ENCODE measurements around the gene ZNF618. TPM values are rescaled to one million over a fixed set of nuclear protein-coding genes. Genes with fewer than 3 reads are reported as not detected.
A peak's percentile ranks its signal among the peaks of the same experiment; 100 is the strongest.

The ZNF618 gene
- polyA plus RNA-seq, 6 donors from 2014 or later: 1.00 to 3.2 (median 2.2) TPM

GRCh38 chr9:113918697-113919350 lies 42.7 kb downstream of the ZNF618 start:
- Mint-ChIP-seq H3K36me3 (peaks cover 0 to 3% of the 10 kb centered on the region in 2 donors), H3K27me3 (no peaks in the 10 kb centered on the region), H3K4me1 (peaks cover 5 to 14% (median 6%) of the 10 kb centered on the region in 3 donors), H3K27ac (no peak overlapping the region), H3K9me3 (peaks cover 0 to 14% (median 8%) of the 10 kb centered on the region in 7 donors), H3K4me3 (no peak overlapping the region)
- no peak for DNase-seq
- no peak for ATAC-seq (ENCODE audit: low read depth in 2 of 2)

DNA sequence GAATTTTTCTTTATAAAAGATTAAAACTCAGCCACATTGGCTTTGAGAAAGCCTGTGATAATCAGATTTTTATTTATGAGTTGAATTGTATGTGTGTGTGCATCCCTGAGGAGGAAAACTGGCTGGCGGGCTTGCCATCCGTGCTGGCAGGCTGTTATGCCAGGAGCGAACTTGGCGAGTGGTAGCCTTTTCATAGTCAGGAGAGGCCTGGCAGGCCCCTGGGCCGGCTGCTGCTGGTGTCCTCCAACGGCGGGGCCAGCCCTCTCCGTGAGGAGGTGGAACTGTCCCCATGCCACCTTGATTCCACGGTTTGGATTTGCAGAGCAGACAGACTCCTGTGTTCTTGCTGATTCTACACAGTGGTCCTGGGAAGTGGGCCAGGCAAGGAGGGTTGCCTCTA lies 43.3 kb downstream of the ZNF618 start:
- H3K36me3 Mint-ChIP-seq: peaks cover 4 to 8% of the 10 kb centered on the region in 2 donors
- no peak for DNase-seq
- H3K27me3 Mint-ChIP-seq: no peaks in the 10 kb centered on the region
- no peak for ATAC-seq (ENCODE audit: low read depth in 2 of 2)
- no peak overlapping the region for H3K4me3 Mint-ChIP-seq
- peaks cover 3 to 19% (median 9%) of the 10 kb centered on the region in 7 donors for H3K9me3 Mint-ChIP-seq
- peaks cover 5 to 14% (median 6%) of the 10 kb centered on the region in 3 donors for H3K4me1 Mint-ChIP-seq
- peak overlapping the region in 1 of 6 donors; percentile 84 for H3K27ac Mint-ChIP-seq

DNA sequence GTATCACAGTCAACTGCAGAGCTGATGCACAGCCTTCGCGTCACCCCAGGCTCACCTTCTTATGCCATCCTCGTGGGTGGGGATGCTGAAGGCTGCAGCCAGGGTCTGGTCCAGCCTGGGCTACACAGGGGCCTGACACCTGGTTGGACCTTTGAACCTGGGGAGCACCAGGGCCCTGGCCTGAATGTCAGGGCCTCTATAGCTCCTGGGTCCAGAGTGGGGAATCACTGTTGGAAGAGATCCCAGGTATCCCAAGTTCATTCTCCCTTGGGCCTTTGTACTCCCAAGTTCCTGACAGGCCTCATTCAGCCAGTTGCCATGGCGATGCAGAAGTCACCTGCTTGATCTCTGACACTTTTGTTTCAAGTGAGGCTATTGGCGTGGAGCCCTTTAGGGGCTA lies 43.8 kb downstream of the ZNF618 start:
- Mint-ChIP-seq H3K36me3 (peaks cover 8 to 9% of the 10 kb centered on the region in 2 donors), H3K27me3 (no peaks in the 10 kb centered on the region), H3K4me1 (peaks cover 5 to 14% (median 6%) of the 10 kb centered on the region in 3 donors), H3K27ac (peak overlapping the region in 1 of 6 donors; percentile 84), H3K4me3 (no peak overlapping the region), H3K9me3 (peaks cover 6 to 24% (median 13%) of the 10 kb centered on the region in 7 donors)
- no peak for ATAC-seq (ENCODE audit: low read depth in 2 of 2)
- DNase-seq: no peak

DNA sequence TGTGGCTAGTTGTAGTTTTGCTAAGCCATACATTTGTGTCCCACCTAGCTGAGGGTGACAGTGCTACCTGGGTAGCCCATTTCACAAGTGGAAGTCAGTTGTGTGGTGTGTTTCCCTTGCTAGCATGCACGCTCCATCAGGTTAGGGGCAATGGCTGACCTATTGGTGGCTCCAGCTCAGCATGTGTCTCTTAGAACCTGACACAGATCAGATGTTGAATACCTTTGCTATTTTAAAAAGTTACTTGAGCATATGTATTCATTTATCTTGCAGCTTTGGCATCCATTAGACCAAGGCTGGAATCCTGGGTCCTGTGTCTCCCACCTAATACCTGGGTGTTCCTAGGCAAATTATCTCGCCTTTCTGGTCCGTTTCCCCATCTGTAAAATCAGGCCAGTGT lies 44.8 kb downstream of the ZNF618 start:
- Mint-ChIP-seq H3K27ac (no peak overlapping the region), H3K4me3 (no peak overlapping the region), H3K36me3 (peaks cover 8 to 12% of the 10 kb centered on the region in 2 donors), H3K4me1 (peaks cover 5 to 14% (median 6%) of the 10 kb centered on the region in 3 donors), H3K27me3 (no peaks in the 10 kb centered on the region), H3K9me3 (peaks cover 6 to 34% (median 16%) of the 10 kb centered on the region in 7 donors)
- ATAC-seq (ENCODE audit: low read depth in 2 of 2) (no peak), DNase-seq (no peak)

DNA sequence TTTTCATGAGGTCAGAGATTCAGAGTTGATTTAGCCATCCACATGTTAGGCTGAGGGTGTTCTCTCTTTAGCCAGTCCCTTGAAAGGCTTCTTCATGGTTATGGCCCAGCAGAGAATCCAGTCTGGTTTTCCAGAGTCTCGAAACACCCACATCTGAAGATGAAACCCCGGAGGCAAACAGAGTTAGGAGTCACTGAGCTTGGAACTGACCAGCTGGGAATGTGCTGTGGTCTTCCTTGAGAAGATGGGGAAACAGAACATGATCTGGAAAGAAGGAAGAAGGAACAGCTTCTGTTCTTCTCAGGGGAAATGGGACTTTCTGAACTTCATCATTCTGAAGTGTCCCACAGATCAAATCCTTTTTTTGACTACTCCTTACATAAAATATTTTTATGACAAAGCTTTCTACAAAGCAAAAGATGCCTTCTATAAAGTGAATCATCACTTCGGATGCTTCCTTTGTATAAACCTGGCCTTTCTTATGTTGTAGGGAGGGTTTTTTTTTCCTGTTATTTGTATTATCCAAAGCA lies 45.4 kb downstream of the ZNF618 start:
- peaks cover 13 to 14% of the 10 kb centered on the region in 2 donors for H3K36me3 Mint-ChIP-seq
- DNase-seq (no peak), ATAC-seq (ENCODE audit: low read depth in 2 of 2) (no peak)
- H3K27ac Mint-ChIP-seq: no peak overlapping the region
- H3K9me3 Mint-ChIP-seq: peaks cover 6 to 40% (median 20%) of the 10 kb centered on the region in 7 donors
- peaks cover 5 to 14% (median 6%) of the 10 kb centered on the region in 3 donors for H3K4me1 Mint-ChIP-seq
- H3K4me3 Mint-ChIP-seq: no peak overlapping the region
- H3K27me3 Mint-ChIP-seq: no peaks in the 10 kb centered on the region

DNA sequence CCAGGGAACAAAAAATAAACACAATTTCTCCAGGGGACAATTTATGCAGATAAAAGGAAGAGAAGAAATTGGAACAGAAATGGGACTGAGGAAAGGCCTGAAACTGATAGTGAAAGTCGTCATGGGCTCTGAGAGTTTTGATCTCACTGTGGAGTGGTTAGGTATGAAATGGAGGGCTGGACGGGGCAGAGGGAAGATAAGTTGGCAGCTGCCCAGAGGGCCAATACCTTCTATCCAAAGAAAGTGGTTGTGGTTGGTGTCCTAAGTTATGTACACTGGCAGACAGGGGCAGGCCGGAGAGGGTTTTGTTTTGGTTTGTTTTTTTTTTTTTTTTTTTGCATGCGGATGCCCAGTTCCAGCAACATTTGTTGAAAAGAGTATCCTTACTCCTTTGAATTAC lies 46.1 kb downstream of the ZNF618 start:
- ATAC-seq (ENCODE audit: low read depth in 2 of 2) (no peak), DNase-seq (no peak)
- H3K27ac Mint-ChIP-seq: peak overlapping the region in 1 of 6 donors; percentile 57
- H3K36me3 Mint-ChIP-seq: peaks cover 14 to 17% of the 10 kb centered on the region in 2 donors
- H3K9me3 Mint-ChIP-seq: peaks cover 6 to 43% (median 20%) of the 10 kb centered on the region in 7 donors
- peaks cover 5 to 14% (median 6%) of the 10 kb centered on the region in 3 donors for H3K4me1 Mint-ChIP-seq
- H3K27me3 Mint-ChIP-seq: no peaks in the 10 kb centered on the region
- no peak overlapping the region for H3K4me3 Mint-ChIP-seq

- Mint-ChIP-seq H3K36me3 (peaks cover 25 to 29% of the 10 kb centered on the region in 2 donors), H3K27me3 (no peaks in the 10 kb centered on the region), H3K9me3 (peaks cover 9 to 63% (median 43%) of the 10 kb centered on the region in 7 donors), H3K27ac (no peak overlapping the region), H3K4me1 (peaks cover 3 to 8% (median 5%) of the 10 kb centered on the region in 3 donors), H3K4me3 (no peak overlapping the region)
- DNase-seq (no peak), ATAC-seq (ENCODE audit: low read depth in 2 of 2) (no peak)
These were observed 50.1 kb downstream of the ZNF618 start for GRCh38 chr9:113926211-113926610.

GRCh38 chr9:113927277-113927676 lies 51.2 kb downstream of the ZNF618 start:
- Mint-ChIP-seq H3K4me1 (peaks cover 0 to 2% (median 0%) of the 10 kb centered on the region in 3 donors), H3K4me3 (no peak overlapping the region), H3K9me3 (peaks cover 9 to 59% (median 39%) of the 10 kb centered on the region in 7 donors), H3K27ac (no peak overlapping the region), H3K27me3 (no peaks in the 10 kb centered on the region), H3K36me3 (peaks cover 25 to 29% of the 10 kb centered on the region in 2 donors)
- no peak for ATAC-seq (ENCODE audit: low read depth in 2 of 2)
- no peak for DNase-seq

- no peak for DNase-seq
- Mint-ChIP-seq H3K9me3 (peaks cover 9 to 55% (median 36%) of the 10 kb centered on the region in 7 donors), H3K4me3 (no peak overlapping the region), H3K36me3 (peaks cover 25 to 29% of the 10 kb centered on the region in 2 donors), H3K27me3 (no peaks in the 10 kb centered on the region), H3K4me1 (no peaks in the 10 kb centered on the region), H3K27ac (peak overlapping the region in 1 of 6 donors; percentile 30)
- ATAC-seq (ENCODE audit: low read depth in 2 of 2): no peak
These were observed 52.2 kb downstream of the ZNF618 start for GRCh38 chr9:113928269-113928668.

DNA sequence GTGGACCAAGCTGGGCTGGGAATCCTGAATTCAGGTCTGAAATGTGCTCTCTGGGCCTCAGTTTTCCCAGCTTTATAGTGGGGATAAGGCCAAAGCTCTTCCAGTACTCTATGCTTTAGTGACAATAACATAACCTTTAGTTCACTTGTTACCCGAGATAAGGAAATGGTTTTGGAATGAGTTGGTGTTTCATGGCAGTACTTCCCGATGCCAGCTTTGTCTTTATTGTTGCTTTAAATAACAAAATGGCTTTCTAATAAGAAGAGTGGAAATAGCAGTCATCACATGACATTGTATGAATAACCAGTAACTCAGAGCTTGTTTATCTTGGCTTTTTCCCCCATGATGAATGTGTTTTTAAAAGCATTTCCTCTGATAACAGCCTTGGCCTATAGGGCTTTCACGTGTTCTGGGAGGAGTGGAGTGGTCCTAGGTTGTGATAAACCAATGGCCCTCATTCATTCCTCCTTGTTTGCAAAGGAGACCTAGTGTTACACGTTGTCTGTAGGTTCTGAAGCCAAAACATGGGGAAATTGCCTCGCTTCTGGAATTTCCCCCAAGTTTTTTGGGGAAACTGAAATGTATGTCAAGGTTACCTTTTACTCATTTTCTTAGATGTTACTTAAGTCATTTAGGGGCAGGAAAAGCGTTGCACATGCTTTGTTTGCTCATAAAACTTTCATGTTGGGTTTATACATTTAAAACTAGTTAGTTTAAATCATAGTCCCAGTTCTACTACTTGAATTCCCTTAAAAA lies 53.7 kb downstream of the ZNF618 start:
- ATAC-seq (ENCODE audit: low read depth in 2 of 2): no peak
- peak overlapping the region in 1 of 8 donors; percentile 7 for H3K4me3 Mint-ChIP-seq
- no peak overlapping the region for H3K27ac Mint-ChIP-seq
- H3K9me3 Mint-ChIP-seq: peaks cover 3 to 40% (median 29%) of the 10 kb centered on the region in 7 donors
- H3K27me3 Mint-ChIP-seq: no peaks in the 10 kb centered on the region
- peaks cover 15 to 21% of the 10 kb centered on the region in 2 donors for H3K36me3 Mint-ChIP-seq
- DNase-seq: no peak
- H3K4me1 Mint-ChIP-seq: no peaks in the 10 kb centered on the region

DNA sequence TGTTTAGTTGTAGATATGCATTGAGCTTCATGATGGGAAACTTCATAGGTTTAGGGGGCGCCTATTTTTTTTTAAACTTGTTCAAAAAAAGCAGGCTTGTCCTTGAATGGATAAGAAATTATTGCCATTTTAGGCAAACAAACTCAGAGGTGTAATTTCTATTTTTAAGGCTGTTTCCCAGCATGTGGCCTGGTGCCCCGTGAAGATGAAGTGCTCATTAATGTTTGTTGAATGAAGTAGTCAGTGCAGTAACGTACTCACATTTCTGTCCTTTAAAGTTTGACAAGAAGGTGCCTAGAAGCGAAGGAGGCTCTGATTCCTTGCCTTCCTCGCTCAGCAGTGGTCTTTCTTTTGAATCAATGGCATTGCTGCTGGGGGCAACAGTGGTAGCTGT lies 54.3 kb downstream of the ZNF618 start:
- no peak for DNase-seq
- Mint-ChIP-seq H3K4me1 (no peaks in the 10 kb centered on the region), H3K27ac (no peak overlapping the region), H3K27me3 (no peaks in the 10 kb centered on the region), H3K36me3 (peaks cover 15 to 21% of the 10 kb centered on the region in 2 donors), H3K4me3 (no peak overlapping the region), H3K9me3 (peaks cover 3 to 34% (median 28%) of the 10 kb centered on the region in 7 donors)
- ATAC-seq (ENCODE audit: low read depth in 2 of 2): no peak

DNA sequence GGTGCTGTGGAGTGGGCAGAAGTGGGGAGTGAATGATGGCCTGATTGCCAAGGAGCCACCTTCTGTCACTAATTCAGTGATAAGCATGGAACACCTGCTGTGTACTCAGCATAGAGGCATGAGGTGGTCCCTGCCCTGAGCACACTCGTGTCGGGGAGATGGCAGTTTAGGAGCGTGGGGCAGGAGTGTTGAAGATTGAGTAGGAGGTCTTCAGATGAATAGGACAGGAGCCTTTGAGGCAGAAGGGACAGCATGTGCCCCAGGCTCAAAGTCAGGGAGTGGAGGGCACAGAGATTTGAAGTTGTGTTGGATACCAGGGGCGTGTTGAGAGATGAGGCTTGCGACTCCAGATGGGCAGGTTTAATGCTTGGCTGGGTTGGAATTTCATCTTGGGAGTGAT lies 55.0 kb downstream of the ZNF618 start:
- Mint-ChIP-seq H3K27ac (no peak overlapping the region), H3K27me3 (no peaks in the 10 kb centered on the region)
- ATAC-seq (ENCODE audit: low read depth in 2 of 2): no peak

GRCh38 chr9:113931777-113932176 lies 55.7 kb downstream of the ZNF618 start:
- H3K36me3 Mint-ChIP-seq: peaks cover 10 to 13% of the 10 kb centered on the region in 2 donors
- DNase-seq (no peak), ATAC-seq (ENCODE audit: low read depth in 2 of 2) (no peak)
- H3K4me3 Mint-ChIP-seq: no peak overlapping the region
- no peaks in the 10 kb centered on the region for H3K27me3 Mint-ChIP-seq
- no peaks in the 10 kb centered on the region for H3K4me1 Mint-ChIP-seq
- H3K9me3 Mint-ChIP-seq: peaks cover 3 to 26% (median 18%) of the 10 kb centered on the region in 7 donors
- no peak overlapping the region for H3K27ac Mint-ChIP-seq

More for the DNA sequence above, 55.0 kb downstream of the ZNF618 start:
- Mint-ChIP-seq H3K9me3 (peaks cover 3 to 26% (median 22%) of the 10 kb centered on the region in 7 donors), H3K4me3 (no peak overlapping the region), H3K36me3 (peaks cover 10 to 20% of the 10 kb centered on the region in 2 donors), H3K4me1 (no peaks in the 10 kb centered on the region)
- DNase-seq: no peak

Data from naive B cell (primary cell).